Activated CD4-positive, alpha-beta T cell treated with anti-CD3 and anti-CD28 coated beads, Interleukin-2, amount 10 ng/mL, durations not matched to agents 7 days and 5 days (primary cell): ENCODE data around the gene SPACA4. TPM values are rescaled to one million over a fixed set of nuclear protein-coding genes. Genes with fewer than 3 reads are reported as not detected.

ENCODE experiments used
- CTCF ChIA-PET: fragments of 350-600 bp; sonication (Branson Sonifier 250); formaldehyde crosslinking; loops from one replicate; lab custom pipeline; 2021; ENCODE audit warnings: antibody characterized with exemption; lab: Charles Lee
- POLR2A ChIA-PET: fragments of 350-600 bp; sonication (Branson Sonifier 250); formaldehyde crosslinking; loops from one replicate; lab custom pipeline; 2021; ENCODE audit warnings: antibody characterized with exemption; lab: Charles Lee
- DNase-seq: peaks from one replicate; pipeline ENCODE4 v3.0.0-alpha.2; 2020
- H3K27ac Mint-ChIP-seq: one replicate; pipeline ENCODE4 v1.8.0; 2021; ENCODE audit warnings: mild to moderate bottlenecking, moderate library complexity, mixed read lengths
- H3K27me3 Mint-ChIP-seq: one replicate; pipeline ENCODE4 v1.8.0; 2021; ENCODE audit warnings: mixed read lengths
- H3K36me3 Mint-ChIP-seq: one replicate; pipeline ENCODE4 v1.8.0; 2021; ENCODE audit warnings: low read depth, mixed read lengths
- H3K4me1 Mint-ChIP-seq: one replicate; pipeline ENCODE4 v1.8.0; 2021; ENCODE audit warnings: mixed read lengths
- H3K4me3 Mint-ChIP-seq: one replicate; pipeline ENCODE4 v1.8.0; 2021; ENCODE audit warnings: mild to moderate bottlenecking, moderate library complexity, mixed read lengths
- H3K9me3 Mint-ChIP-seq: one replicate; pipeline ENCODE4 v1.8.0; 2021; ENCODE audit warnings: mixed read lengths
- total RNA-seq, 2 experiments: library from RNA; stranded (reverse); gene quantifications; one replicate each; pipeline ENCODE4 v1.2.3, GENCODE V29; 2021

SPACA4 gene
- total RNA-seq, 2 experiments from 2014 or later: not detected

- DNase-seq: peak; percentile 94
- H3K4me3 Mint-ChIP-seq: peak overlapping the region; percentile 74
- peaks cover 18% of the 10 kb centered on the region for H3K36me3 Mint-ChIP-seq
- ChIA-PET CTCF (interaction anchor here (0.5 to 2.3 kb wide), 5 partner anchors 11 to 564 kb away, joined by 3 to 10 read pairs (median 3); partner anchors contain the start of gene CA11), POLR2A (interaction anchor here (1.0 kb wide), 1 partner anchor 11 kb away, joined by 4 read pairs; the partner anchor contains the start of gene CA11)
- no peaks in the 10 kb centered on the region for H3K27me3 Mint-ChIP-seq
- peaks cover 60% of the 10 kb centered on the region for H3K4me1 Mint-ChIP-seq
- H3K27ac Mint-ChIP-seq: peak overlapping the region; percentile 90
- H3K9me3 Mint-ChIP-seq: peaks cover 3% of the 10 kb centered on the region
These were observed 28.1 kb downstream of the SPACA4 start for GRCh38 chr19:48634424-48635262.

GRCh38 chr19:48635263-48635965 lies 28.9 kb downstream of the SPACA4 start:
- peak; percentile 73 for DNase-seq
- ChIA-PET CTCF (no interaction called here), POLR2A (no interaction called here)
- Mint-ChIP-seq H3K9me3 (peaks cover 3% of the 10 kb centered on the region), H3K27ac (peak overlapping the region; percentile 90), H3K36me3 (peaks cover 15% of the 10 kb centered on the region), H3K4me1 (peaks cover 59% of the 10 kb centered on the region), H3K4me3 (peak overlapping the region; percentile 94), H3K27me3 (no peaks in the 10 kb centered on the region)

- Mint-ChIP-seq H3K36me3 (peaks cover 13% of the 10 kb centered on the region), H3K27ac (peak overlapping the region; percentile 99), H3K27me3 (no peaks in the 10 kb centered on the region), H3K9me3 (peaks cover 3% of the 10 kb centered on the region), H3K4me1 (peaks cover 55% of the 10 kb centered on the region), H3K4me3 (peak overlapping the region; percentile 94)
- ChIA-PET CTCF (no interaction called here), POLR2A (no interaction called here)
- peak; percentile 38 for DNase-seq
These were observed 29.7 kb downstream of the SPACA4 start for GRCh38 chr19:48635966-48636858.

- Mint-ChIP-seq H3K4me3 (peak within 1 kb of the TSS; percentile 94), H3K9me3 (peaks cover 3% of the 10 kb centered on the region), H3K4me1 (peaks cover 50% of the 10 kb centered on the region), H3K27me3 (no peaks in the 10 kb centered on the region), H3K27ac (peak within 1 kb of the TSS; percentile 99), H3K36me3 (peaks cover 13% of the 10 kb centered on the region)
- DNase-seq: peak; percentile 35
- ChIA-PET POLR2A (no interaction called here), CTCF (interaction anchor here (0.9 kb wide), 1 partner anchor 9 kb away, joined by 5 read pairs; the partner anchor contains the start of gene CA11)
These were observed 30.4 kb downstream of the SPACA4 start, which contains the start of gene DBP for GRCh38 chr19:48636859-48637448. Gene DBP (minus strand): TSS chr19:48637379. CDS start chr19:48636994, 385 bp downstream.

GRCh38 chr19:48637449-48637947 lies 31.0 kb downstream of the SPACA4 start:
- Mint-ChIP-seq H3K27ac (peak overlapping the region; percentile 99), H3K9me3 (peaks cover 3% of the 10 kb centered on the region), H3K4me3 (peak overlapping the region; percentile 94), H3K36me3 (peaks cover 10% of the 10 kb centered on the region), H3K4me1 (peaks cover 48% of the 10 kb centered on the region), H3K27me3 (no peaks in the 10 kb centered on the region)
- DNase-seq: peak; percentile 100
- ChIA-PET POLR2A (interaction anchor here (0.7 kb wide), 1 partner anchor 208 kb away, joined by 7 read pairs; no protein-coding TSS in a partner anchor), CTCF (interaction anchor here (0.9 kb wide), 1 partner anchor 9 kb away, joined by 5 read pairs; the partner anchor contains the start of gene CA11)

- H3K4me1 Mint-ChIP-seq: peaks cover 44% of the 10 kb centered on the region
- POLR2A ChIA-PET: interaction anchor here (0.7 kb wide), 1 partner anchor 208 kb away, joined by 7 read pairs; no protein-coding TSS in a partner anchor
- CTCF ChIA-PET: interaction anchor here (0.9 kb wide), 2 partner anchors 8 to 13 kb away, joined by 3 to 5 read pairs; partner anchors contain the start of gene CA11
These were observed 31.6 kb downstream of the SPACA4 start for GRCh38 chr19:48637948-48638830.

GRCh38 chr19:48638831-48639381 lies 32.4 kb downstream of the SPACA4 start:
- Mint-ChIP-seq H3K4me1 (peaks cover 37% of the 10 kb centered on the region), H3K27me3 (no peaks in the 10 kb centered on the region), H3K27ac (peak overlapping the region; percentile 99), H3K4me3 (peak overlapping the region; percentile 94), H3K36me3 (peaks cover 8% of the 10 kb centered on the region), H3K9me3 (peaks cover 3% of the 10 kb centered on the region)
- ChIA-PET CTCF (interaction anchor here (0.9 kb wide), 1 partner anchor 12 kb away, joined by 3 read pairs; no protein-coding TSS in a partner anchor), POLR2A (no interaction called here)
- no peak for DNase-seq

More at GRCh38 chr19:48637948-48638830, 31.6 kb downstream of the SPACA4 start:
- H3K4me3 Mint-ChIP-seq: peak overlapping the region; percentile 94
- peaks cover 8% of the 10 kb centered on the region for H3K36me3 Mint-ChIP-seq
- DNase-seq: peak; percentile 91
- H3K27me3 Mint-ChIP-seq: no peaks in the 10 kb centered on the region
- H3K27ac Mint-ChIP-seq: peak overlapping the region; percentile 99
- H3K9me3 Mint-ChIP-seq: peaks cover 3% of the 10 kb centered on the region

GRCh38 chr19:48639483-48640375 lies 33.2 kb downstream of the SPACA4 start:
- H3K4me1 Mint-ChIP-seq: peaks cover 36% of the 10 kb centered on the region
- H3K27me3 Mint-ChIP-seq: no peaks in the 10 kb centered on the region
- H3K36me3 Mint-ChIP-seq: peaks cover 6% of the 10 kb centered on the region
- ChIA-PET CTCF (interaction anchor here (0.6 kb wide), 1 partner anchor 23 kb away, joined by 3 read pairs; no protein-coding TSS in a partner anchor), POLR2A (no interaction called here)
- H3K4me3 Mint-ChIP-seq: peak overlapping the region; percentile 50
- no peak for DNase-seq
- H3K27ac Mint-ChIP-seq: peak overlapping the region; percentile 99
- peaks cover 3% of the 10 kb centered on the region for H3K9me3 Mint-ChIP-seq

GRCh38 chr19:48641850-48642249 lies 35.3 kb downstream of the SPACA4 start:
- Mint-ChIP-seq H3K9me3 (peaks cover 3% of the 10 kb centered on the region), H3K4me3 (no peak overlapping the region), H3K4me1 (peaks cover 42% of the 10 kb centered on the region), H3K27ac (no peak overlapping the region), H3K36me3 (peaks cover 6% of the 10 kb centered on the region), H3K27me3 (peaks cover 2% of the 10 kb centered on the region)
- CTCF ChIA-PET: interaction anchor here (0.6 to 0.8 kb wide), 2 partner anchors 11 to 36 kb away, joined by 3 to 5 read pairs; no protein-coding TSS in a partner anchor
- no peak for DNase-seq
- POLR2A ChIA-PET: no interaction called here

GRCh38 chr19:48642862-48643261 lies 36.3 kb downstream of the SPACA4 start:
- ChIA-PET CTCF (no interaction called here), POLR2A (no interaction called here)
- DNase-seq: no peak
- H3K27ac Mint-ChIP-seq: no peak overlapping the region
- no peak overlapping the region for H3K4me3 Mint-ChIP-seq
- H3K9me3 Mint-ChIP-seq: peaks cover 3% of the 10 kb centered on the region
- peaks cover 6% of the 10 kb centered on the region for H3K36me3 Mint-ChIP-seq
- H3K27me3 Mint-ChIP-seq: peaks cover 2% of the 10 kb centered on the region
- H3K4me1 Mint-ChIP-seq: peaks cover 48% of the 10 kb centered on the region
